AG09319 (cell line): ENCODE results near the gene PANX3.

Experiments used
- DNase-seq: peaks from one replicate; pipeline ENCODE4 v3.0.0-alpha.2; 2010; ENCODE audit warnings: low read depth; ENCODE audit errors: extremely low read depth
- CTCF ChIP-seq: IDR thresholded peaks from 2 replicates; pipeline ENCODE4 v1.5.1; 2011; ENCODE audit warnings: low read depth, mild to moderate bottlenecking, inconsistent platforms, low read length, moderate library complexity

The PANX3 gene

GRCh38 chr11:124612567-124613246 is 1.5 kb downstream of the PANX3 start:
- DNase-seq = no peak
- no peak for TF ChIP-seq CTCF

- no peak for DNase-seq
- TF ChIP-seq CTCF = no peak
Measured at GRCh38 chr11:124618863-124619262, 7.6 kb downstream of the PANX3 start.

- peak; percentile 73 for DNase-seq
- no peak for TF ChIP-seq CTCF
Measured at GRCh38 chr11:124622531-124623451, 11.6 kb downstream of the PANX3 start, which contains the start of gene TBRG1. Gene TBRG1, plus strand, starts transcription at chr11:124622864. Its CDS starts 220 bp downstream, at chr11:124623084.

GRCh38 chr11:124623861-124624525 is 12.8 kb downstream of the PANX3 start:
- TF ChIP-seq CTCF = no peak
- no peak for DNase-seq

- no peak for TF ChIP-seq CTCF
- DNase-seq = no peak
Measured at GRCh38 chr11:124625504-124626168, 14.4 kb downstream of the PANX3 start.

GRCh38 chr11:124627546-124627945 is 16.3 kb downstream of the PANX3 start:
- DNase-seq = no peak
- no peak for TF ChIP-seq CTCF
